Peyer's patch (tissue), 4 donors: ENCODE results near the gene LRRK1. TPM values are rescaled to one million over a fixed set of nuclear protein-coding genes. Genes with fewer than 3 reads are reported as not detected.

Source experiments
- DNase-seq, 3 donors: peaks; one replicate each; pipeline ENCODE4 v3.0.0-alpha.2; 2017 to 2019
- H3K27ac ChIP-seq, 4 donors: fragments of 200-600 bp; sonication (generic); one replicate each; pipeline ENCODE4 v1.5.1; 2016 to 2019
- H3K27me3 ChIP-seq, 2 donors: fragments of 200-600 bp; sonication (generic); one replicate each; pipeline ENCODE4 v1.5.1; 2019
- H3K36me3 ChIP-seq, 3 donors: fragments of 200-600 bp; sonication (generic); one replicate each; pipeline ENCODE4 v1.5.1; 2016 to 2019
- H3K4me1 ChIP-seq, 4 donors: fragments of 200-600 bp; sonication (generic); one replicate each; pipeline ENCODE4 v1.5.1; 2016 to 2019
- H3K4me3 ChIP-seq, 4 donors: fragments of 200-600 bp; sonication (generic); 1 replicate in 3 of 4; 2 replicates in 1 of 4; pipeline ENCODE4 v1.5.1; 2016 to 2019; ENCODE audit warnings: mild to moderate bottlenecking in 1 of 4
- H3K9me3 ChIP-seq, 4 donors: fragments of 200-600 bp; sonication (generic); one replicate each; pipeline ENCODE4 v1.5.1; 2016 to 2019; ENCODE audit warnings: mild to moderate bottlenecking in 1 of 4
- CTCF ChIP-seq, 6 experiments: fragments of 450-650 bp in 4 of 6; fragments of 200-600 bp in 2 of 6; sonication (generic) in 1 of 6; IDR thresholded peaks; one replicate each; pipeline ENCODE4 v1.5.1; 2017 to 2019; ENCODE audit warnings: antibody characterized with exemption in 6 of 6, mild to moderate bottlenecking in 3 of 6, moderate library complexity in 1 of 6
- POLR2A ChIP-seq, 2 donors: fragments of 450-650 bp; IDR thresholded peaks; one replicate each; pipeline ENCODE4 v1.5.1; 2017; ENCODE audit warnings: antibody characterized with exemption in 2 of 2, mild to moderate bottlenecking in 2 of 2, moderate library complexity in 2 of 2
- total RNA-seq, 4 donors: library from RNA; depleted of rRNA; stranded (reverse); fragments of >200 nt; gene quantifications; one replicate each; pipeline ENCODE4 v1.1.0, GENCODE V29; 2016

Gene LRRK1
- total RNA-seq, 4 donors from 2014 or later, result 49.2 to 66.0 (median 55.5) TPM

- no peak for TF ChIP-seq CTCF (IDR thresholded peaks at IDR 0.05)
- TF ChIP-seq POLR2A (IDR thresholded peaks at IDR 0.05), result no peak
- Histone ChIP-seq H3K27ac (no peak overlapping the region), H3K4me3 (no peak overlapping the region), H3K27me3 (no peaks in the 10 kb centered on the region), H3K36me3 (no peaks in the 10 kb centered on the region), H3K9me3 (no peaks in the 10 kb centered on the region), H3K4me1 (no peaks in the 10 kb centered on the region)
- DNase-seq, result peak in 1 of 3 donors; percentile 30
These were observed 8.9 kb upstream of the LRRK1 start for GRCh38 chr15:100909989-100910955.

DNA sequence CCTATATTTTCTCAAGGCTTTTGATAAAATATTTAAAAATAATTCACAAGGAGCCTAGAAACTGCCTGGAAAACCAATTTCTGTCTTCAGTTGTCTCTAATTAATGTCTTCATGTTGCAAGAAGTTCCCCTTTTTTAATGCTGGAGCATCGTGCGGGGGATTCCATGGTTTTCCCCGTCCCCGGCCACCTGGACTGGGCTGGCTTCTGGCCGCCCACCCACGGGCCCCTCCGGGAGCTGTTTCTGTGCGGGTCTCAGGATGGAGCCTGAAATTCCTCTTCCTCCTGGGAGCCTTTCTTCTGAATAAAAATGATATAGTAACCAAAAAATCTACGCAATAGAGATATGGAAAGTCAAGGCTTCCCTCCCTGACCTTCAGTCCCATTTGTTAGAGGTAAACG lies 8.1 kb upstream of the LRRK1 start:
- TF ChIP-seq CTCF (IDR thresholded peaks at IDR 0.05) (no peak), POLR2A (IDR thresholded peaks at IDR 0.05) (no peak)
- Histone ChIP-seq H3K27me3 (no peaks in the 10 kb centered on the region), H3K27ac (no peak overlapping the region), H3K4me3 (no peak overlapping the region), H3K9me3 (no peaks in the 10 kb centered on the region), H3K4me1 (no peaks in the 10 kb centered on the region), H3K36me3 (no peaks in the 10 kb centered on the region)
- DNase-seq, result peak in 1 of 3 donors; percentile 33

GRCh38 chr15:100913961-100914360 lies 5.2 kb upstream of the LRRK1 start:
- no peak for TF ChIP-seq CTCF (IDR thresholded peaks at IDR 0.05)
- no peak for TF ChIP-seq POLR2A (IDR thresholded peaks at IDR 0.05)
- Histone ChIP-seq H3K9me3 (no peaks in the 10 kb centered on the region), H3K27me3 (no peaks in the 10 kb centered on the region), H3K4me3 (no peak overlapping the region), H3K4me1 (peaks cover 0 to 9% (median 0%) of the 10 kb centered on the region in 4 donors), H3K27ac (peak overlapping the region in 1 of 4 donors; percentile 43), H3K36me3 (no peaks in the 10 kb centered on the region)
- DNase-seq, result no peak

GRCh38 chr15:100914876-100915275 lies 4.3 kb upstream of the LRRK1 start:
- no peaks in the 10 kb centered on the region for H3K27me3 ChIP-seq
- H3K4me1 ChIP-seq, result peaks cover 0 to 9% (median 0%) of the 10 kb centered on the region in 4 donors
- peak in 1 of 6 experiments; percentile 7 for TF ChIP-seq CTCF (IDR thresholded peaks at IDR 0.05)
- no peak for TF ChIP-seq POLR2A (IDR thresholded peaks at IDR 0.05)
- H3K4me3 ChIP-seq, result no peak overlapping the region
- H3K36me3 ChIP-seq, result no peaks in the 10 kb centered on the region
- H3K27ac ChIP-seq, result no peak overlapping the region
- no peaks in the 10 kb centered on the region for H3K9me3 ChIP-seq
- DNase-seq, result no peak

DNA sequence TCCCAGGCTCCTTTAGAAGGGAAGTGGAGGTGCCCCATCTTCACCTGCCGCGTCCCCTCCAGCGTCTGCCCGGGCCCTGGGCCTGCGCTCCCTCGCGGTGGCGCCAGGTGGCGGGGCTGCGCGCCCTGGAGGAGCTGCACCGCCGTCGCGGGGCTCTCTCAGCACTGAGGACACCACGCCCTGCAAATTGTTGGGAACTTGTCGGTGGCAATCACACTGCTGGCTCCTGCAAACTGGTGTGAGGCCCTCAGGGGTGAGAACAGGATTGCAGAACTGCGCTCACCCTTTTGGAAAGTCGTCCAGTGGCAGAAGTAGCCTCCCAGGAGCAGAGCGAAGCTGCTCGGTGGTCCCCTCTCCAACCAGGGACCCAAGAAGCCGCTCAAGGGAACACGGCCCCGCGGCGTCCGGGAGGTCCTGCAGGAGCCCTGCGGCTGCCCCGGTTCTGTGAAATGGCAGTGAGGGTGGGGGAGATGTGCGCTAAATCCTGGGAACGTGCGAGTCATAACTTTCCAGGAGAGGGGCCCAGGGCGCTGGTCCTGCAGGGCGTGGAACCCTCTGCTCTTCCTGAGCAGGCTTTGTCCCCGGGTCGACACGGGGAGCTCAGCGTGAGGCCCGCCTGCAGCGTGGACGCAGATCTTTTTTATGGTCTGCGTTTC lies 995 bp upstream of the LRRK1 start:
- peak overlapping the region; percentile 57 to 91 (median 80) for H3K4me3 ChIP-seq
- peaks cover 0 to 4% (median 0%) of the 10 kb centered on the region in 3 donors for H3K36me3 ChIP-seq
- TF ChIP-seq CTCF (IDR thresholded peaks at IDR 0.05) (peak; percentile 72 to 98 (median 96)), POLR2A (IDR thresholded peaks at IDR 0.05) (peak; percentile 30 to 48)
- H3K9me3 ChIP-seq, result no peaks in the 10 kb centered on the region
- DNase-seq, result peak; percentile 74 to 93 (median 90)
- H3K27me3 ChIP-seq, result no peaks in the 10 kb centered on the region
- H3K27ac ChIP-seq, result peak overlapping the region; percentile 74 to 88 (median 82)
- H3K4me1 ChIP-seq, result peaks cover 0 to 30% (median 12%) of the 10 kb centered on the region in 4 donors
